Measurements from ENCODE around the gene TDP2.

GRCh38 chr6:24673625-24674024 is 6.9 kb upstream of the TDP2 start:
- TF ChIP-seq FOSL1 (IDR thresholded peaks at IDR 0.05; ENCODE audit: low read depth) (no peak), CTCF (IDR thresholded peaks at IDR 0.05 in 2 of 3, conservative IDR thresholded peaks at IDR 0.05 in 1 of 3; ENCODE audit: borderline replicate concordance in 1 of 3, insufficient read depth in 1 of 3, low read depth in 2 of 3, low read length in 2 of 3) (no peak)

All from HCT116 (cell line).